Neural cell (in vitro differentiated cells): ENCODE results near the gene SDSL.

Experiments
- CTCF ChIP-seq: fragments of 450-650 bp; IDR thresholded peaks from 2 replicates; pipeline ENCODE4 v1.5.1; 2014; ENCODE audit warnings: antibody characterized with exemption, mild to moderate bottlenecking, moderate library complexity; ENCODE audit not compliant: poor library complexity, severe bottlenecking
- TAF1 ChIP-seq: IDR thresholded peaks from 2 replicates; pipeline ENCODE4 v1.6.1; 2012; ENCODE audit warnings: low read depth

GRCh38 chr12:113440947-113441782 lies 19.0 kb downstream of the SDSL start:
- TF ChIP-seq TAF1 = no peak
- no peak for TF ChIP-seq CTCF
